Nephron (organoid): ENCODE measurements around the gene ACD.
A peak's percentile ranks its signal among the peaks of the same experiment; 100 is the strongest.

ENCODE experiments used
- H3K27ac Mint-ChIP-seq, 3 experiments: 2 replicates each; pipeline ENCODE4 v1.8.0; 2020; ENCODE audit warnings: mixed read lengths in 3 of 3, mild to moderate bottlenecking in 2 of 3, moderate library complexity in 1 of 3
- H3K27me3 Mint-ChIP-seq: 2 replicates; pipeline ENCODE4 v1.8.0; 2021; ENCODE audit warnings: low read depth, mild to moderate bottlenecking, moderate library complexity, mixed read lengths
- H3K36me3 Mint-ChIP-seq: 2 replicates; pipeline ENCODE4 v1.8.0; 2020; ENCODE audit warnings: low read depth, mixed read lengths
- H3K4me1 Mint-ChIP-seq: 2 replicates; pipeline ENCODE4 v1.8.0; 2020; ENCODE audit warnings: mixed read lengths
- H3K4me3 Mint-ChIP-seq, 3 experiments: 2 replicates each; pipeline ENCODE4 v1.8.0; 2020; ENCODE audit warnings: mild to moderate bottlenecking in 3 of 3, mixed read lengths in 3 of 3, moderate library complexity in 2 of 3
- H3K9me3 Mint-ChIP-seq: 2 replicates; pipeline ENCODE4 v1.8.0; 2020; ENCODE audit warnings: mixed read lengths
- CTCF ChIP-seq, 3 experiments: fragments of 200-600 bp; sonication (generic); IDR thresholded peaks; one replicate each; pipeline ENCODE4 v1.5.0; 2021; ENCODE audit warnings: antibody characterized with exemption in 3 of 3; ENCODE audit not compliant: unreplicated experiment in 3 of 3

Gene ACD

GRCh38 chr16:67676939-67677338 is 16.9 kb upstream of the ACD start:
- no peak for TF ChIP-seq CTCF (IDR thresholded peaks at IDR 0.05; ENCODE audit: unreplicated experiment in 3 of 3)
- H3K4me1 Mint-ChIP-seq: peaks cover 18% of the 10 kb centered on the region
- no peaks in the 10 kb centered on the region for H3K36me3 Mint-ChIP-seq
- H3K27ac Mint-ChIP-seq: no peak overlapping the region
- no peaks in the 10 kb centered on the region for H3K9me3 Mint-ChIP-seq
- no peak overlapping the region for H3K4me3 Mint-ChIP-seq
- H3K27me3 Mint-ChIP-seq: no peaks in the 10 kb centered on the region

- no peaks in the 10 kb centered on the region for H3K9me3 Mint-ChIP-seq
- H3K4me1 Mint-ChIP-seq: peaks cover 18% of the 10 kb centered on the region
- no peaks in the 10 kb centered on the region for H3K27me3 Mint-ChIP-seq
- H3K36me3 Mint-ChIP-seq: no peaks in the 10 kb centered on the region
- TF ChIP-seq CTCF (IDR thresholded peaks at IDR 0.05; ENCODE audit: unreplicated experiment in 3 of 3): no peak
- no peak overlapping the region for H3K27ac Mint-ChIP-seq
- H3K4me3 Mint-ChIP-seq: no peak overlapping the region
These were observed 16.5 kb upstream of the ACD start for GRCh38 chr16:67676516-67676915.

- Mint-ChIP-seq H3K9me3 (no peaks in the 10 kb centered on the region), H3K27me3 (no peaks in the 10 kb centered on the region), H3K4me3 (no peak overlapping the region), H3K27ac (no peak overlapping the region), H3K36me3 (no peaks in the 10 kb centered on the region), H3K4me1 (peaks cover 18% of the 10 kb centered on the region)
- TF ChIP-seq CTCF (IDR thresholded peaks at IDR 0.05; ENCODE audit: unreplicated experiment in 3 of 3): no peak
These were observed 15.9 kb upstream of the ACD start for GRCh38 chr16:67675999-67676398.

GRCh38 chr16:67675579-67675935 is 15.5 kb upstream of the ACD start:
- Mint-ChIP-seq H3K4me3 (no peak overlapping the region), H3K36me3 (no peaks in the 10 kb centered on the region), H3K27ac (no peak overlapping the region), H3K27me3 (no peaks in the 10 kb centered on the region), H3K9me3 (no peaks in the 10 kb centered on the region), H3K4me1 (peaks cover 18% of the 10 kb centered on the region)
- no peak for TF ChIP-seq CTCF (IDR thresholded peaks at IDR 0.05; ENCODE audit: unreplicated experiment in 3 of 3)

- no peaks in the 10 kb centered on the region for H3K36me3 Mint-ChIP-seq
- TF ChIP-seq CTCF (IDR thresholded peaks at IDR 0.05; ENCODE audit: unreplicated experiment in 3 of 3): no peak
- H3K9me3 Mint-ChIP-seq: no peaks in the 10 kb centered on the region
- H3K4me3 Mint-ChIP-seq: no peak overlapping the region
- peak overlapping the region in 1 of 3 experiments; percentile 84 for H3K27ac Mint-ChIP-seq
- H3K27me3 Mint-ChIP-seq: no peaks in the 10 kb centered on the region
- H3K4me1 Mint-ChIP-seq: peaks cover 18% of the 10 kb centered on the region
These were observed 15.0 kb upstream of the ACD start for GRCh38 chr16:67674851-67675578.
